SK-N-SH (cell line): Measurements from ENCODE around the gene AFMID.

Experiments used
- CHD2 ChIP-seq: fragments of 150-350 bp; IDR thresholded peaks from 2 replicates; pipeline ENCODE4 v1.6.1; 2018; ENCODE audit warnings: low read length; ENCODE audit not compliant: partially characterized antibody
- CTCF ChIP-seq: fragments of 200-600 bp; sonication (generic); IDR thresholded peaks from 2 replicates; pipeline ENCODE4 v1.6.1; 2017; ENCODE audit warnings: antibody characterized with exemption, mild to moderate bottlenecking, moderate library complexity
- EZH2phosphoT487 ChIP-seq: fragments of 200-600 bp; sonication (generic); IDR thresholded peaks from 2 replicates; pipeline ENCODE4 v1.6.1; 2017; ENCODE audit warnings: low read depth, mixed run types, mild to moderate bottlenecking, antibody characterized with exemption, moderate library complexity, borderline replicate concordance
- FOXJ3 ChIP-seq: sonication (generic); formaldehyde crosslinking; IDR thresholded peaks from 2 replicates; pipeline ENCODE4 v1.5.1; 2020; ENCODE audit warnings: mild to moderate bottlenecking, missing genetic modification reagents
- JUND ChIP-seq: IDR thresholded peaks from 2 replicates; pipeline ENCODE4 v1.4.0; 2012
- MAX ChIP-seq: IDR thresholded peaks from 2 replicates; pipeline ENCODE4 v1.4.0; 2012; ENCODE audit warnings: low read depth
- MEF2A ChIP-seq: IDR thresholded peaks from 2 replicates; pipeline ENCODE4 v1.4.0; 2012; ENCODE audit warnings: low read depth, borderline replicate concordance
- REST ChIP-seq: IDR thresholded peaks from 2 replicates; pipeline ENCODE4 v1.6.1; 2012; ENCODE audit warnings: mild to moderate bottlenecking, low read depth, low read length, moderate library complexity
- TAF1 ChIP-seq: IDR thresholded peaks from 2 replicates; pipeline ENCODE4 v1.6.1; 2012; ENCODE audit warnings: low read depth, mild to moderate bottlenecking, low read length, moderate library complexity, borderline replicate concordance

- TF ChIP-seq MAX, result no peak
- TF ChIP-seq CHD2, result no peak
- TF ChIP-seq REST, result no peak
- TF ChIP-seq CTCF, result no peak
- TF ChIP-seq MEF2A, result no peak
- TF ChIP-seq TAF1, result no peak
- no peak for TF ChIP-seq FOXJ3
- no peak for TF ChIP-seq JUND
- no peak for TF ChIP-seq EZH2phosphoT487
Observed at GRCh38 chr17:78225088-78225865, 38.1 kb downstream of the AFMID start.
